Endodermal cell (in vitro differentiated cells): ENCODE data around the gene MYH14. TPM values are rescaled to one million over a fixed set of nuclear protein-coding genes. Genes with fewer than 3 reads are reported as not detected.

Experiments used
- DNase-seq: peaks from one replicate; pipeline ENCODE4 v3.0.0-alpha.2; 2017
- H3K27ac ChIP-seq: 2 replicates; pipeline ENCODE4 v1.5.1; 2013; ENCODE audit warnings: mild to moderate bottlenecking, low read depth, low read length, moderate library complexity
- H3K27me3 ChIP-seq: 2 replicates; pipeline ENCODE4 v1.6.1; 2013; ENCODE audit warnings: mild to moderate bottlenecking, low read length, moderate library complexity; ENCODE audit not compliant: insufficient read depth, control insufficient read depth, poor library complexity, severe bottlenecking
- H3K36me3 ChIP-seq: 2 replicates; pipeline ENCODE4 v1.7.0; 2013; ENCODE audit warnings: mild to moderate bottlenecking, low read length, moderate library complexity; ENCODE audit not compliant: control insufficient read depth, insufficient read depth
- H3K4me1 ChIP-seq: one replicate; pipeline ENCODE4 v1.7.0; 2013; ENCODE audit warnings: low read length; ENCODE audit not compliant: control insufficient read depth, insufficient read depth
- H3K4me3 ChIP-seq: 2 replicates; pipeline ENCODE4 v1.5.1; 2013; ENCODE audit warnings: mild to moderate bottlenecking, low read length, moderate library complexity
- H3K9ac ChIP-seq: 2 replicates; pipeline ENCODE4 v1.6.1; 2013; ENCODE audit warnings: mild to moderate bottlenecking, low read length, moderate library complexity; ENCODE audit not compliant: poor library complexity, severe bottlenecking; ENCODE audit errors: extremely low read depth
- H3K9me3 ChIP-seq: 2 replicates; pipeline ENCODE4 v1.6.1; 2013; ENCODE audit warnings: mild to moderate bottlenecking, low read length, moderate library complexity; ENCODE audit not compliant: control insufficient read depth
- H3K27ac Mint-ChIP-seq: 2 replicates; pipeline ENCODE4 v1.8.0; 2020; ENCODE audit warnings: mixed read lengths
- H3K27me3 Mint-ChIP-seq: 2 replicates; pipeline ENCODE4 v1.8.0; 2021; ENCODE audit warnings: mild to moderate bottlenecking, mixed read lengths; ENCODE audit not compliant: insufficient read depth
- H3K36me3 Mint-ChIP-seq: 2 replicates; pipeline ENCODE4 v1.8.0; 2020; ENCODE audit warnings: low read depth, mixed read lengths
- H3K4me1 Mint-ChIP-seq: 2 replicates; pipeline ENCODE4 v1.8.0; 2020; ENCODE audit warnings: mixed read lengths
- H3K4me3 Mint-ChIP-seq: 2 replicates; pipeline ENCODE4 v1.8.0; 2020; ENCODE audit warnings: mild to moderate bottlenecking, moderate library complexity, mixed read lengths
- H3K9me3 Mint-ChIP-seq: 2 replicates; pipeline ENCODE4 v1.8.0; 2020; ENCODE audit warnings: mild to moderate bottlenecking, mixed read lengths
- CTCF ChIP-seq: fragments of 200-600 bp; sonication (generic); conservative IDR thresholded peaks from 2 replicates; pipeline ENCODE4 v1.5.0; 2021; ENCODE audit warnings: antibody characterized with exemption, mild to moderate bottlenecking
- WGBS, 2 experiments: methylation state at CpG; one replicate each; pipeline versions ENCODE4 v1.1.5 to v1.1.7; 2013; ENCODE audit warnings: missing lambda C conversion rate in 2 of 2, mixed read lengths in 1 of 2; ENCODE audit not compliant: insufficient coverage in 1 of 2, insufficient read length in 1 of 2; 5-methylcytosine and 5-hydroxymethylcytosine counted together
- total RNA-seq, 2 donors: library from RNA; stranded (reverse); fragmentation: NEBNext Ultra II Directional in 1 of 2; extraction: Animal tissue kit (Norgen Biotek cat#: 25700) in 1 of 2; gene quantifications; 2 replicates in 1 of 2; 3 replicates in 1 of 2; pipeline ENCODE4 v1.2.1, GENCODE V29; 2021

The MYH14 gene
- total RNA-seq, 2 donors from 2014 or later, result 12.8 to 16.7 TPM

GRCh38 chr19:50207730-50208129, 4.3 kb downstream of the MYH14 start:
- no peak for DNase-seq
- no peak for TF ChIP-seq CTCF
- Histone ChIP-seq H3K9ac (no peak overlapping the region), H3K9me3 (peaks cover 18% of the 10 kb centered on the region), H3K4me1 (no peaks in the 10 kb centered on the region), H3K4me3 (no peak overlapping the region), H3K27ac (no peak overlapping the region), H3K36me3 (no peaks in the 10 kb centered on the region), H3K27me3 (peaks cover 14% of the 10 kb centered on the region)
- Mint-ChIP-seq H3K9me3 (peaks cover 16% of the 10 kb centered on the region), H3K4me3 (no peak overlapping the region), H3K36me3 (peaks cover 21% of the 10 kb centered on the region), H3K4me1 (peaks cover 3% of the 10 kb centered on the region), H3K27ac (no peak overlapping the region), H3K27me3 (peaks cover 22% of the 10 kb centered on the region)
- 29 to 54% methylated on average over 2 of the region's 2 CpGs for WGBS, 2 experiments

GRCh38 chr19:50209131-50209530, 5.7 kb downstream of the MYH14 start:
- H3K27me3 ChIP-seq, result peaks cover 9% of the 10 kb centered on the region
- WGBS, 2 experiments, result 89 to 92% methylated on average over 5 to 7 of the region's 7 CpGs

GRCh38 chr19:50210425-50210824, 7.0 kb downstream of the MYH14 start:
- Histone ChIP-seq H3K27ac (no peak overlapping the region), H3K27me3 (no peaks in the 10 kb centered on the region), H3K4me3 (no peak overlapping the region), H3K36me3 (no peaks in the 10 kb centered on the region), H3K9ac (no peak overlapping the region), H3K9me3 (peaks cover 11% of the 10 kb centered on the region), H3K4me1 (no peaks in the 10 kb centered on the region)
- no peak for DNase-seq
- Mint-ChIP-seq H3K9me3 (peaks cover 16% of the 10 kb centered on the region), H3K4me1 (no peaks in the 10 kb centered on the region), H3K27ac (no peak overlapping the region), H3K4me3 (no peak overlapping the region), H3K27me3 (peaks cover 12% of the 10 kb centered on the region), H3K36me3 (peaks cover 29% of the 10 kb centered on the region)
- 93 to 96% methylated on average over 36 to 46 of the region's 46 CpGs for WGBS, 2 experiments
- TF ChIP-seq CTCF, result no peak

More at GRCh38 chr19:50209131-50209530, 5.7 kb downstream of the MYH14 start:
- H3K36me3 ChIP-seq, result no peaks in the 10 kb centered on the region
- peaks cover 29% of the 10 kb centered on the region for H3K36me3 Mint-ChIP-seq
- no peak overlapping the region for H3K9ac ChIP-seq
- TF ChIP-seq CTCF, result no peak
- H3K27ac Mint-ChIP-seq, result no peak overlapping the region
- H3K9me3 ChIP-seq, result peaks cover 18% of the 10 kb centered on the region
- DNase-seq, result no peak
- H3K9me3 Mint-ChIP-seq, result peaks cover 16% of the 10 kb centered on the region
- no peak overlapping the region for H3K4me3 Mint-ChIP-seq
- peaks cover 3% of the 10 kb centered on the region for H3K4me1 Mint-ChIP-seq
- H3K27ac ChIP-seq, result no peak overlapping the region
- H3K27me3 Mint-ChIP-seq, result peaks cover 17% of the 10 kb centered on the region
- no peak overlapping the region for H3K4me3 ChIP-seq
- H3K4me1 ChIP-seq, result no peaks in the 10 kb centered on the region
